ENCODE data around the gene HTR3B. TPM values are rescaled to one million over a fixed set of nuclear protein-coding genes. Genes with fewer than 3 reads are reported as not detected.

Gene HTR3B
- not detected in 5 replicates for total RNA-seq (2022; extraction: Qiagen RNA extraction)

GRCh38 chr11:113904379-113905101 lies at the start of gene HTR3B:
HTR3B (plus strand) TSS chr11:113904796; CDS start chr11:113904934, 138 bp downstream.

GRCh38 chr11:113875234-113876073 lies 29.1 kb upstream of the HTR3B start, which contains the start of gene USP28:
USP28 (minus strand) TSS chr11:113875572; CDS start chr11:113875501, 71 bp downstream.

GRCh38 chr11:113974741-113975470 lies 70.3 kb downstream of the HTR3B start, which contains the start of gene HTR3A:
HTR3A (plus strand) TSS chr11:113975108; CDS start chr11:113975326, 218 bp downstream.

Other genes starting within 250 kb of the HTR3B start
- 0.09 to 0.13 TPM (median 0.12 TPM) in 4 of 5 replicates, not detected in the other for gene TMPRSS5, start 198.5 kb upstream of the HTR3B start, total RNA-seq (2022; extraction: Qiagen RNA extraction)
- gene ZW10, start 131.1 kb upstream of the HTR3B start, total RNA-seq (2022; extraction: Qiagen RNA extraction): 11.2 to 14.7 TPM (median 12.3 TPM) in 5 replicates
- not detected in 5 replicates for gene CLDN25, start 125.0 kb upstream of the HTR3B start, total RNA-seq (2022; extraction: Qiagen RNA extraction)
- gene USP28, start 29.2 kb upstream of the HTR3B start, total RNA-seq (2022; extraction: Qiagen RNA extraction): 11.8 to 18.8 TPM (median 17.3 TPM) in 5 replicates
- not detected in 5 replicates for gene HTR3A, start 70.3 kb downstream of the HTR3B start, total RNA-seq (2022; extraction: Qiagen RNA extraction)
- gene ZBTB16, start 154.9 kb downstream of the HTR3B start, total RNA-seq (2022; extraction: Qiagen RNA extraction): 1.2 to 2.0 TPM (median 1.7 TPM) in 5 replicates

Data from A549 treated with AZD2906 at 1 μM for 4 hours (cell line).